SU-DHL-6 (cell line): Measurements from ENCODE around the gene CTRB2.

Source experiments
- H2AFZ ChIP-seq: fragments of 200-600 bp; sonication (generic); 2 replicates; pipeline ENCODE4 v1.6.1; 2014; ENCODE audit warnings: low read depth, mild to moderate bottlenecking, moderate library complexity, mixed read lengths, antibody characterized with exemption, low read length; ENCODE audit not compliant: severe bottlenecking
- H3F3A ChIP-seq: fragments of 200-600 bp; shearing (Covaris generic); 2 replicates; pipeline ENCODE4 v1.6.0; 2016; ENCODE audit warnings: antibody characterized with exemption, mild to moderate bottlenecking; ENCODE audit not compliant: insufficient read depth
- H3K27ac ChIP-seq: fragments of 200-600 bp; sonication (generic); 2 replicates; pipeline ENCODE4 v1.5.1; 2016; ENCODE audit warnings: low read depth, mild to moderate bottlenecking, low read length, moderate library complexity, mixed read lengths
- H3K27me3 ChIP-seq: fragments of 200-600 bp; sonication (generic), shearing (Covaris generic); 2 replicates; pipeline ENCODE4 v1.6.0; 2014; ENCODE audit warnings: mild to moderate bottlenecking, low read length
- H3K36me3 ChIP-seq: fragments of 200-600 bp; sonication (generic); 2 replicates; pipeline ENCODE4 v1.6.1; 2014; ENCODE audit warnings: mild to moderate bottlenecking, low read length, mixed read lengths
- H3K4me2 ChIP-seq: fragments of 300-600, 200-600 bp; shearing (Covaris generic), sonication (generic); 2 replicates; pipeline ENCODE4 v1.6.0; 2014; ENCODE audit warnings: low read length, low read depth, mild to moderate bottlenecking; ENCODE audit not compliant: poor library complexity, severe bottlenecking
- H3K4me3 ChIP-seq: fragments of 200-600 bp; sonication (generic); 2 replicates; pipeline ENCODE4 v1.5.1; 2014; ENCODE audit warnings: antibody characterized with exemption, low read length, mild to moderate bottlenecking, mixed read lengths; ENCODE audit not compliant: insufficient read depth, poor library complexity, severe bottlenecking
- H3K79me2 ChIP-seq: fragments of 200-600 bp; sonication (generic); 2 replicates; pipeline ENCODE4 v1.6.1; 2014; ENCODE audit warnings: mild to moderate bottlenecking, low read length, moderate library complexity; ENCODE audit not compliant: insufficient read depth
- H3K9ac ChIP-seq: fragments of 200-600 bp; sonication (generic); 2 replicates; pipeline ENCODE4 v1.7.0; 2014; ENCODE audit warnings: mild to moderate bottlenecking, low read length
- H3K9me2 ChIP-seq: fragments of 200-600 bp; sonication (generic); replicated peaks from 2 replicates; pipeline ENCODE4 v1.6.1; 2014; ENCODE audit warnings: low read length; ENCODE audit not compliant: insufficient read depth
- H3K9me3 ChIP-seq: fragments of 200-600 bp; sonication (generic); 2 replicates; pipeline ENCODE4 v1.6.1; 2014; ENCODE audit warnings: low read length, mixed read lengths; ENCODE audit not compliant: insufficient read depth
- H4K20me1 ChIP-seq: fragments of 200-600 bp; sonication (generic); 2 replicates; pipeline ENCODE4 v1.6.1; 2014; ENCODE audit warnings: low read depth, mild to moderate bottlenecking, antibody characterized with exemption, low read length, moderate library complexity, mixed read lengths
- EZH2phosphoT487 ChIP-seq: fragments of 200-600 bp; sonication (generic), shearing (Covaris generic); conservative IDR thresholded peaks from 2 replicates; pipeline ENCODE4 v1.6.1; 2018; ENCODE audit warnings: mild to moderate bottlenecking, antibody characterized with exemption, low read length, moderate library complexity, mixed read lengths
- TF ChIP-seq, protein P1 (sequence below): fragments of 200-600 bp; sonication (generic); IDR thresholded peaks from one replicate; pipeline ENCODE4 v1.5.1; 2017; ENCODE audit warnings: antibody characterized with exemption, mild to moderate bottlenecking, low read length, moderate library complexity; ENCODE audit not compliant: insufficient read depth, poor library complexity, severe bottlenecking

Gene CTRB2

DNA sequence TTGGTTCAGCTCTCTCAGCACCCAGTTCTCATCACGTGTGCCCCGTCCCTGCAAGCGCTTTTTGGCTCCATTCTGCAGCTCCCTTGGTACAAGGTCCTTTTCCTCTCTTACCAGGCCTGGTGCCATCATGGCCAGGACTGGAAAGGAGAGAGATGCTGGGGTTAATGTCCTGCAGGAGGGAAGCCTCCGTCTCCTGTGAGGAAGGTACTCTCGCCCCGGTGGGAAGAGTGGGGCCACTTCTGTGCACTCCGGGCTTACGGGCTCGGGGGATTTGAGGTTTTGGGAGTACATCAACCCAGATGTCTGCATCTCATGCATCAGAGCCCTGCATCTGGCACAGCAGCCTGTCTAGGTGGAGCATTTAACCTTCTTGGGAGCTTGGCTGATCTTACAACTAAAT lies 10.1 kb downstream of the CTRB2 start:
- H3K79me2 ChIP-seq: no peaks in the 10 kb centered on the region
- no peak for TF ChIP-seq EZH2phosphoT487
- TF ChIP-seq, protein P1, sequence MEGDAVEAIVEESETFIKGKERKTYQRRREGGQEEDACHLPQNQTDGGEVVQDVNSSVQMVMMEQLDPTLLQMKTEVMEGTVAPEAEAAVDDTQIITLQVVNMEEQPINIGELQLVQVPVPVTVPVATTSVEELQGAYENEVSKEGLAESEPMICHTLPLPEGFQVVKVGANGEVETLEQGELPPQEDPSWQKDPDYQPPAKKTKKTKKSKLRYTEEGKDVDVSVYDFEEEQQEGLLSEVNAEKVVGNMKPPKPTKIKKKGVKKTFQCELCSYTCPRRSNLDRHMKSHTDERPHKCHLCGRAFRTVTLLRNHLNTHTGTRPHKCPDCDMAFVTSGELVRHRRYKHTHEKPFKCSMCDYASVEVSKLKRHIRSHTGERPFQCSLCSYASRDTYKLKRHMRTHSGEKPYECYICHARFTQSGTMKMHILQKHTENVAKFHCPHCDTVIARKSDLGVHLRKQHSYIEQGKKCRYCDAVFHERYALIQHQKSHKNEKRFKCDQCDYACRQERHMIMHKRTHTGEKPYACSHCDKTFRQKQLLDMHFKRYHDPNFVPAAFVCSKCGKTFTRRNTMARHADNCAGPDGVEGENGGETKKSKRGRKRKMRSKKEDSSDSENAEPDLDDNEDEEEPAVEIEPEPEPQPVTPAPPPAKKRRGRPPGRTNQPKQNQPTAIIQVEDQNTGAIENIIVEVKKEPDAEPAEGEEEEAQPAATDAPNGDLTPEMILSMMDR: no peak
- no peaks in the 10 kb centered on the region for H4K20me1 ChIP-seq
- H3K36me3 ChIP-seq: no peaks in the 10 kb centered on the region
- H3K4me3 ChIP-seq: no peak overlapping the region
- no peak overlapping the region for H3K27ac ChIP-seq
- no peak overlapping the region for H3K4me2 ChIP-seq
- no peak overlapping the region for H2AFZ ChIP-seq
- H3K9ac ChIP-seq: no peak overlapping the region
- H3K9me3 ChIP-seq: no peaks in the 10 kb centered on the region
- H3K27me3 ChIP-seq: no peaks in the 10 kb centered on the region
- H3K9me2 ChIP-seq: no peaks in the 10 kb centered on the region
- H3F3A ChIP-seq: no peaks in the 10 kb centered on the region

GRCh38 chr16:75195811-75196790 lies 10.9 kb downstream of the CTRB2 start:
- Histone ChIP-seq H2AFZ (no peak overlapping the region), H3K9me2 (no peaks in the 10 kb centered on the region), H3K4me2 (no peak overlapping the region), H3K27ac (no peak overlapping the region), H4K20me1 (no peaks in the 10 kb centered on the region), H3K36me3 (no peaks in the 10 kb centered on the region), H3K4me3 (no peak overlapping the region), H3K79me2 (no peaks in the 10 kb centered on the region), H3K9me3 (no peaks in the 10 kb centered on the region), H3K9ac (no peak overlapping the region), H3K27me3 (no peaks in the 10 kb centered on the region), H3F3A (no peaks in the 10 kb centered on the region)
- TF ChIP-seq, protein P1: no peak
- no peak for TF ChIP-seq EZH2phosphoT487

DNA sequence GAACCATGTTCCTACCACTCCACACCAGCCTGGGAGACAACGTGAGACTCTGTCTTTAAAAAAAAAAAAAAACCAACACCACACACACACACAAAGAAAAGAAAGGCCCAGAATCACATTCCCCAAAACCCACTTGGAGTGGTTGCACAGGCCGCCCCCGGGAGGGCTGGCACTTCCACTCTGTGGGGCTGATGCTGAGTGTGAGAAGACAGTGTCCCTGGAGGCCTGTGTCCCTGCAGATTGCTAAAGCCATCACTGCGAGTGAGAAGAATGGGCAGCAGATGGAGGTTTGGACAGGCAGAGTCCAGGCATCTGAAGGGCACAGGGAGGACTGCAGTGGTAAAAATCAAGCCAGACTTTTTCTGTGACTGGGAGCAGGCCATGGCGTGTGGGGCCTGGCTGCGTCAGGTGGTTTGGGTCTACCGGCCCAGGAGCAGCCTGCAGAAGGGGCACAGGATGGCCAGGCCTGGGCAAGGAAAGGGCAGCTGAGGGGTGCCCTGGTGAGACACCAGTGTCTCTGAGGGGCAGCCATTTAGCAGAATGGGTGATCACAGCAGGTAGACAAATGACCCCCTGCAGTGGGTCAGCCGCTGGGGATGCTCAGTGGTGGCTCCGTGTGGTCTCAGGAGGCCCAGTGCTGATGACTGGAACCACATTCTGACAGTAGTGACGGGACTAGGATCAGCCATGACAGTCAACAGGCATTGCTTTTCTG lies 13.1 kb downstream of the CTRB2 start:
- H3K4me2 ChIP-seq: no peak overlapping the region
- H3K9ac ChIP-seq: no peak overlapping the region
- no peaks in the 10 kb centered on the region for H3K79me2 ChIP-seq
- no peak for TF ChIP-seq EZH2phosphoT487
- TF ChIP-seq, protein P1: no peak
- no peak overlapping the region for H2AFZ ChIP-seq
- H3K27me3 ChIP-seq: no peaks in the 10 kb centered on the region
- no peak overlapping the region for H3K4me3 ChIP-seq
- no peaks in the 10 kb centered on the region for H3F3A ChIP-seq
- no peaks in the 10 kb centered on the region for H3K36me3 ChIP-seq
- no peak overlapping the region for H3K27ac ChIP-seq
- no peaks in the 10 kb centered on the region for H4K20me1 ChIP-seq
- H3K9me2 ChIP-seq: no peaks in the 10 kb centered on the region
- no peaks in the 10 kb centered on the region for H3K9me3 ChIP-seq
